GM10248 (cell line): ENCODE results near the gene SAFB2.

Experiments
- CTCF ChIA-PET: fragments of 300-600 bp; sonication (Branson Sonifier 250); formaldehyde crosslinking; extraction: SDS; loops from one replicate; lab custom pipeline; 2021; ENCODE audit warnings: antibody characterized with exemption; lab: Yijun Ruan, JAX
- POLR2A ChIA-PET: fragments of 350-650 bp; sonication (Branson Sonifier 250); formaldehyde crosslinking; extraction: SDS; loops from one replicate; lab custom pipeline; 2020; ENCODE audit warnings: antibody characterized with exemption; lab: Yijun Ruan, JAX
- DNase-seq: peaks from one replicate; pipeline ENCODE4 v3.0.0; 2012; ENCODE audit errors: extremely low spot score
- CTCF ChIP-seq: IDR thresholded peaks from 2 replicates; pipeline ENCODE4 v1.5.1; 2012; ENCODE audit warnings: mild to moderate bottlenecking, low read depth; ENCODE audit errors: extremely low read depth, missing control alignments, control extremely low read depth

The SAFB2 gene

GRCh38 chr19:5619946-5620345, 2.6 kb downstream of the SAFB2 start:
- DNase-seq: no peak
- POLR2A ChIA-PET: no interaction called here
- no peak for TF ChIP-seq CTCF
- CTCF ChIA-PET: interaction anchor here (0.8 to 3.6 kb wide), 5 partner anchors 8 to 70 kb away, joined by 3 to 13 read pairs (median 4); partner anchors contain the start of gene RPL36

- no peak for TF ChIP-seq CTCF
- ChIA-PET POLR2A (interaction anchor here (0.5 kb wide), 1 partner anchor 8 kb away, joined by 3 read pairs; no protein-coding TSS in a partner anchor), CTCF (interaction anchor here (1.9 to 3.6 kb wide), 2 partner anchors 10 to 71 kb away, joined by 7 to 13 read pairs; partner anchors contain the start of gene RPL36)
- DNase-seq: no peak
Measured at GRCh38 chr19:5618591-5618990, 4.0 kb downstream of the SAFB2 start.

DNA sequence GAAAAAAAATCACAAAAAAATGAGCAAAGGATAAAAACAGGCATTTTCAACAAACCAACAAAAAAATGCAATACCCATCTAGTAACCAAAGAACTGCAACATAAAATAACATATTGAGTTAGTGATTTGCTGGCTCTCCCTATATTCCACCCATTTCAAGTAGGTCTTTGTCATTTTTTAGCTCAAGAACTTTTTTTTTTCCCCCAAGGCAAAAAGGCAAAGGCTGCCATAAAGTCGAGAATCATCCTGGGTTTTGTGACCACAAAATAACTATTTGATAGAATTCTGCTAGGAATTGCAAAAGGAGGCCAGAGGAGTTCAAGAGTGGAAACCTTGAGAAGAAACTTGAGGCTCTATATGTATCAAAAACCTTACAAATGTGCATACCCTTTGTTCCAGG, 5.5 kb downstream of the SAFB2 start:
- no peak for TF ChIP-seq CTCF
- ChIA-PET CTCF (no interaction called here), POLR2A (interaction anchor here (1.1 kb wide), 1 partner anchor 21 kb away, joined by 3 read pairs; no protein-coding TSS in a partner anchor)
- no peak for DNase-seq

DNA sequence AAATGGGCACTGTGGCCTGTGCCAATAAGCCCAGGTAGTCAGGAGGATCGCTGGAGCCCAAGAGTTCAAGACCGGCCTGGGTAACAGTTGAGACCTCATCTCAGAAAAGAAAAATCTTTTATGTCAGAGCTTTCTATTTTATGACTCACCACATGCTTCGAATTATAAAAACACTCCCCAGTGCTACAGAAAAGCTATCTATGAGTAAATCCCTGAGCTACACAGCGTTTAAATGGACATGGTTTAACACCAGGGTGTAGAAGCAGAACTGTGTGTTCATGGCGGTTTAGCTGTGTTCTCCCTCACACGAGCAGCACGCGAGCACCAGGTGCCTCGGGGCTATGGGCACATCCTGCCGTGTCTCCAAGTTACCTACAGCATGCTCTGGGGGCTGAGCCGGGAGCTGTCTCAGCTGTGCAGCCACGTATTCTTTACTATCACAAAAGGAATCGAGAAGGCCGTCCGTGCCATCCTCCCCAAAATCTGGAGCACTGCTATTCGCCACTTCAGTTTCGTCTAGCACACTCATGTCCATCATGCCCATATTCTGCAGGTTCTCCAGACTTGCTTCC, 6.7 kb downstream of the SAFB2 start:
- TF ChIP-seq CTCF: no peak
- POLR2A ChIA-PET: interaction anchor here (1.1 kb wide), 1 partner anchor 19 kb away, joined by 3 read pairs; no protein-coding TSS in a partner anchor
- no peak for DNase-seq
- CTCF ChIA-PET: interaction anchor here (1.7 kb wide), 1 partner anchor 188 kb away, joined by 4 read pairs; no protein-coding TSS in a partner anchor

DNA sequence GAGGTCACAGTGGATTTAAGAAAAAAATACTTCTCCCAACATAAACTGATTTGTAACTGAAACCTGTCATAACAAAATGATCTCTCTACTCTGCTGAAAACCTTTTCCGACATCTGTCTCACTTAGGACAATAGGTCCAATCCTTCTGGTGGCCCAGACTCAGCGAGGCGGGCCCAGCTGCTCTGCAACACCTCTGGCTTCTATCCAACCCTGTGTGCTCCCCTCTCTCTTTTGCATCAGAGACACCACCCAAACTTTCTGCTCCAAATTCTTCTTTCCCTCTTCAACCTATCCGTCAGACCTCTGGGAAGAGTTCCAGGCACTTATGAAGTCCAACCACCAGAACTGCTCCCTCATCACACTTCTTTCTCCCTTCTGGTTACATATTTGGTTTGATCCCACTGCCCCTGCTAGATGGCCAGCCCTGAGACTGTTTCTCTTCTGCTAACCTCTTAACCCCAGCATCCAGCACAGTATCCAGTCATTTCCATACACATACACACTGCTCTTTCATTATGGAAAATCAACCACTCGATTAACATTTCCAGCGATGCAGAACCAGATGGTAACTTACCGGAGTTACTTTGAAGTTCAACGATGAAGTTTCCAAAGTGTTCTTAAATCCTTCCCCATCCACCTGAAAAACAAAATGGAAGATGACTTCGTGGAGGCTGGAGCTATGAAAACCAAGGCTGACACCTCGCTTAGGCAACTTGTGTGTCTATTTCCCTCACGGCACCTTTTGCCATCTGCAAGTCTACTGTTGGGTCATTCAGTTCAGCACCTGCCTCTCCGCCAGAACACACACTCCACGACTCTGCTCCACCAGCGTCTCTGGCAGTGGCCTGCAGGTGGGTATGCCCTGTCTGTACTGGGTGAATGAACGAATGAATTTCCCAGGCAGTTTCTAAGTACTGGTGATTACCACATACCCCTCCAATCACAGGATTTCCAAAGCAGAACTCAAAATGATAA, 9.4 kb downstream of the SAFB2 start:
- no peak for DNase-seq
- ChIA-PET CTCF (interaction anchor here (1.1 to 1.4 kb wide), 2 partner anchors 8 to 77 kb away, joined by 3 read pairs; partner anchors contain the start of gene RPL36), POLR2A (interaction anchor here (0.7 to 1.6 kb wide), 2 partner anchors 10 to 32 kb away, joined by 3 to 6 read pairs; partner anchors contain the start of genes SAFB and SAFB2)
- TF ChIP-seq CTCF: no peak
